ENCODE measurements around the gene DLG2.

The DLG2 gene

GRCh38 chr11:84419616-84420015, 1207.5 kb downstream of the DLG2 start:
- DNase-seq (ENCODE audit: low spot score): no peak
- TF ChIP-seq CTCF (IDR thresholded peaks at IDR 0.05; ENCODE audit: borderline replicate concordance, control extremely low read depth, extremely low read depth, insufficient read depth, missing control alignments): no peak
- in situ Hi-C loops (cut with MboI; ENCODE audit: low sequenced_read_pairs, unreplicated experiment): no loop called here

GRCh38 chr11:84414920-84415319, 1212.2 kb downstream of the DLG2 start:
- in situ Hi-C loops (cut with MboI; ENCODE audit: low sequenced_read_pairs, unreplicated experiment): no loop called here
- no peak for TF ChIP-seq CTCF (IDR thresholded peaks at IDR 0.05; ENCODE audit: borderline replicate concordance, control extremely low read depth, extremely low read depth, insufficient read depth, missing control alignments)
- no peak for DNase-seq (ENCODE audit: low spot score)

DNA sequence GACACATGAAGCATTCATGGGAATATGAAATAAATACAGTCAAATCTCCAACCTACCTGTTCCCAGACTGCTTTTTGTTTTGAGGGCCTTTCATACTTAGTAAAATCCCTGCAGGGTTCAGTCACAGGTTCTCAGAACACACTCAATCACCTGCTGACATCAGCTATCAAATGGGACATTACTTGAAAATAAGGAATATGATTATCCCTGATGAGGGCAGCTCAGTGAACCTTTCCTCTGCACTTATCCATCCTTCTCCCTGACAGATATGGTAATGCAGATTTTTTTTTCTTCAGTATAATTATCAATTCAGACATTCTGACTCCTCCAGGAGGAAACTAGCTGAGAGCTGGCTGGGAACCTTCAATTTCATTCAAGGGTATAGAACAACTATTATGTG, 1213.6 kb downstream of the DLG2 start:
- no peak for TF ChIP-seq CTCF (IDR thresholded peaks at IDR 0.05; ENCODE audit: borderline replicate concordance, control extremely low read depth, extremely low read depth, insufficient read depth, missing control alignments)
- no peak for DNase-seq (ENCODE audit: low spot score)
- in situ Hi-C loops (cut with MboI; ENCODE audit: low sequenced_read_pairs, unreplicated experiment): no loop called here

DNA sequence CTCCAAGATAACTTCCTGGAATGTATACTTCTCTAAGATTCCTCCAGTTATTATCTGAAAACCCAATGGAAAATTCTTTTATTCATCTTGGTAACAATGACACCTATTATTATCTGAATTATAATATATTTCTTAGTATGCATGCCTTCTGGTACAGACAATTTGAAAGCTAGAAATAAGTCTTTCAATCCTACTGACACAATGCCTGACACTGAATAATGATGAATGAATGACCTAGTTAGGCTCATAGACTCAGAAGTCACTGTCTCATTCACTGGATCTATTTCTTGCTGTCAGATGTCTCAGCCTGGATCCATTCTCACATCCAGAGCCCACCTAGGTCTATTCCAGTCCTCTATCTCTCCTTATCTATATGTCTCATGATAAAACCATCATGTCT, 1214.3 kb downstream of the DLG2 start:
- TF ChIP-seq CTCF (IDR thresholded peaks at IDR 0.05; ENCODE audit: borderline replicate concordance, control extremely low read depth, extremely low read depth, insufficient read depth, missing control alignments): no peak
- DNase-seq (ENCODE audit: low spot score): no peak
- in situ Hi-C loops (cut with MboI; ENCODE audit: low sequenced_read_pairs, unreplicated experiment): no loop called here

DNA sequence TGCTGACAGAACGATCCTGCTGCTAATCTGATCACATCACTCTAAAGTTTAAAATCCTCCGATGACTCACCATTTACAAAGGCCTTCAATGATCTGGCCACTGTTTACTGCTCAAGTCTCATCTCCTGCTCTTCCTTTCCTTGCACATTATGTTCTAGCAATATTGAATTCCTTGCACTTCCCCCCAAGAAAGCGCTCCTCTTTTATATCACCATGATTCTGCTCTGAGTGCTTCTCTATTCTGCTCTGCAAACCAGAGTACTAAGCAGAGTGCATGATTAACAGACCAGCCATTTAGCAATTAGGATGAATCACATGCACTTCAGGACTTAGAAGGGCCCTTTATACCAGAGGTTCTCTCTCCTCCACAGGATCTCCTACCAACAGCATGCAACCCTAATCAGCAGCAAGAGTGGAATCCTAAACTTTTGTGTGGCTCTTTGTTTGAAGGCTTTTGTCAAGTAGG, 1218.2 kb downstream of the DLG2 start:
- in situ Hi-C loops (cut with MboI; ENCODE audit: low sequenced_read_pairs, unreplicated experiment): no loop called here
- no peak for DNase-seq (ENCODE audit: low spot score)

DNA sequence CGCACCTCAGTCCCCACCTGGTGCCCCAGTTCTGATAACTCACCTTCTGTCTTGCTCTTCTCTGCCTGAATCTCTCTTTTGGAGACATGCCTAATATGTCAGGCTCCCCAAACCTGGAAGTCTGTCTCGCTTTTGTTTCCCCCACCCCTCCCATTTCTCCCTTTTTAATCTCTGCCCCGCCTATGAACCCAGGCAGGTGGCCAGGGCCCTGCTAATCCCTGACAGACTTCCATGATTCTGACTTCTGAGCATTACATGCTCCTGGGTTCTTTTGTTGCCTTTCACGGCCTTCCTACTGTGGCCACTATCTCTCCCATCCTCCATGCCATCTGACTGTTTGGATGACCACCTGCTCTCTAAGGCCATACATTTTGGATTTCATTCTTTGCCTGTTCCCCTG, 1220.1 kb downstream of the DLG2 start:
- DNase-seq (ENCODE audit: low spot score): no peak
- in situ Hi-C loops (cut with MboI; ENCODE audit: low sequenced_read_pairs, unreplicated experiment): no loop called here

More for the DNA sequence above, 1218.2 kb downstream of the DLG2 start:
- no peak for TF ChIP-seq CTCF (IDR thresholded peaks at IDR 0.05; ENCODE audit: borderline replicate concordance, control extremely low read depth, extremely low read depth, insufficient read depth, missing control alignments)

More for the DNA sequence above, 1220.1 kb downstream of the DLG2 start:
- TF ChIP-seq CTCF (IDR thresholded peaks at IDR 0.05; ENCODE audit: borderline replicate concordance, control extremely low read depth, extremely low read depth, insufficient read depth, missing control alignments): no peak
